Neutrophil (primary cell): ENCODE data around the gene CWF19L2.

Source experiments
- H3K27ac ChIP-seq: fragments of 200-600 bp; sonication (generic); 2 replicates; pipeline ENCODE4 v1.5.1; 2016; ENCODE audit warnings: mild to moderate bottlenecking, moderate library complexity
- H3K27me3 ChIP-seq: fragments of 200-600 bp; sonication (generic); 2 replicates; pipeline ENCODE4 v1.6.0; 2016; ENCODE audit warnings: mild to moderate bottlenecking
- H3K36me3 ChIP-seq: fragments of 200-600 bp; sonication (generic); 2 replicates; pipeline ENCODE4 v1.5.1; 2017
- H3K4me1 ChIP-seq, 2 experiments: fragments of 200-600 bp in 1 of 2; sonication (generic) in 1 of 2; 1 replicate in 1 of 2; 2 replicates in 1 of 2; pipeline versions ENCODE4 v1.5.1 to v1.6.1; 2013 to 2016; ENCODE audit warnings: low read depth in 1 of 2, low read length in 1 of 2, mild to moderate bottlenecking in 1 of 2, moderate library complexity in 1 of 2; ENCODE audit not compliant: control insufficient read depth in 1 of 2, insufficient read depth in 1 of 2
- H3K4me3 ChIP-seq, 2 experiments: fragments of 200-600 bp in 1 of 2; sonication (generic) in 1 of 2; 1 replicate in 1 of 2; 2 replicates in 1 of 2; pipeline ENCODE4 v1.5.1; 2013 to 2016; ENCODE audit warnings: low read depth in 1 of 2, low read length in 1 of 2, mild to moderate bottlenecking in 1 of 2, moderate library complexity in 1 of 2
- H3K9me3 ChIP-seq: fragments of 200-600 bp; sonication (generic); 2 replicates; pipeline ENCODE4 v1.5.1; 2016
- CTCF ChIP-seq: fragments of 200-600 bp; sonication (generic); IDR thresholded peaks from 2 replicates; pipeline ENCODE4 v1.5.1; 2016; ENCODE audit warnings: antibody characterized with exemption

CWF19L2 gene

GRCh38 chr11:107372439-107372838 is 85.2 kb downstream of the CWF19L2 start:
- no peak overlapping the region for H3K27ac ChIP-seq
- no peak for TF ChIP-seq CTCF
- H3K9me3 ChIP-seq: no peaks in the 10 kb centered on the region
- no peaks in the 10 kb centered on the region for H3K4me1 ChIP-seq
- H3K36me3 ChIP-seq: no peaks in the 10 kb centered on the region
- no peaks in the 10 kb centered on the region for H3K27me3 ChIP-seq
- H3K4me3 ChIP-seq: no peak overlapping the region

- TF ChIP-seq CTCF: no peak
These were observed 87.2 kb downstream of the CWF19L2 start for GRCh38 chr11:107370390-107370789.

GRCh38 chr11:107359701-107360100 is 97.9 kb downstream of the CWF19L2 start:
- Histone ChIP-seq H3K36me3 (no peaks in the 10 kb centered on the region), H3K4me3 (no peak overlapping the region), H3K4me1 (no peaks in the 10 kb centered on the region), H3K9me3 (no peaks in the 10 kb centered on the region), H3K27ac (no peak overlapping the region), H3K27me3 (no peaks in the 10 kb centered on the region)
- TF ChIP-seq CTCF: no peak

More at GRCh38 chr11:107370390-107370789, 87.2 kb downstream of the CWF19L2 start:
- H3K27me3 ChIP-seq: no peaks in the 10 kb centered on the region
- no peak overlapping the region for H3K27ac ChIP-seq
- H3K4me3 ChIP-seq: no peak overlapping the region
- no peaks in the 10 kb centered on the region for H3K36me3 ChIP-seq
- H3K4me1 ChIP-seq: no peaks in the 10 kb centered on the region
- no peaks in the 10 kb centered on the region for H3K9me3 ChIP-seq

- Histone ChIP-seq H3K9me3 (no peaks in the 10 kb centered on the region), H3K27me3 (no peaks in the 10 kb centered on the region), H3K4me3 (no peak overlapping the region), H3K27ac (no peak overlapping the region), H3K36me3 (no peaks in the 10 kb centered on the region), H3K4me1 (no peaks in the 10 kb centered on the region)
- TF ChIP-seq CTCF: no peak
These were observed 99.7 kb downstream of the CWF19L2 start for GRCh38 chr11:107357877-107358276.

- H3K27me3 ChIP-seq: no peaks in the 10 kb centered on the region
- no peaks in the 10 kb centered on the region for H3K36me3 ChIP-seq
- no peaks in the 10 kb centered on the region for H3K4me1 ChIP-seq
- H3K27ac ChIP-seq: no peak overlapping the region
- no peaks in the 10 kb centered on the region for H3K9me3 ChIP-seq
- TF ChIP-seq CTCF: no peak
- H3K4me3 ChIP-seq: no peak overlapping the region
These were observed 102.8 kb downstream of the CWF19L2 start for GRCh38 chr11:107354780-107355179.

- no peak overlapping the region for H3K4me3 ChIP-seq
- no peaks in the 10 kb centered on the region for H3K4me1 ChIP-seq
- no peaks in the 10 kb centered on the region for H3K27me3 ChIP-seq
- TF ChIP-seq CTCF: no peak
- H3K36me3 ChIP-seq: no peaks in the 10 kb centered on the region
- no peak overlapping the region for H3K27ac ChIP-seq
- no peaks in the 10 kb centered on the region for H3K9me3 ChIP-seq
These were observed 119.7 kb downstream of the CWF19L2 start for GRCh38 chr11:107337917-107338316.
